ENCODE measurements around the gene RAB34.

RAB34 gene

GRCh38 chr17:28688481-28688880 lies 29.2 kb downstream of the RAB34 start:
- no peak for DNase-seq (ENCODE audit: extremely low read depth in 1 of 2, low read depth in 1 of 2)

DNA sequence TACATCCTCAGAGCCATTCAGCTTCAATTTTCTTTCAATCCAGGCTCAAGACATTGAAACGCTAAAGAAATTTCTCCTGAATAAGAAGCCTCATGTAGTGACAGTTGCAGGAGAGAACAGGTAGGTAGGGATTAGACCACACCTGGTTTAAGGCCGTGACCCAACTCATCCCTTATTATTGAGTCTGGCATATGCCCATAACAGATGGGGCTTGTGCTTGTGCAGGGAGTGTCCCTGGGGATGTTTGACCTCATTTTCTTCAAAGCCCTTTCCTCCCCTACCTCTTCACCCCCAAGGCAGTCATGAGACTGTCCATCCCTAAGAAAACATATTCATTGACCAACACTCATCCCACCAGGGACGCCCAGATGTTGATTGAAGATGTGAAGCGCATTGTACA lies 31.4 kb downstream of the RAB34 start:
- DNase-seq (ENCODE audit: extremely low read depth in 1 of 2, low read depth in 1 of 2): no peak

- DNase-seq (ENCODE audit: extremely low read depth in 1 of 2, low read depth in 1 of 2): no peak
These were observed 32.3 kb downstream of the RAB34 start for GRCh38 chr17:28685366-28685765.

DNA sequence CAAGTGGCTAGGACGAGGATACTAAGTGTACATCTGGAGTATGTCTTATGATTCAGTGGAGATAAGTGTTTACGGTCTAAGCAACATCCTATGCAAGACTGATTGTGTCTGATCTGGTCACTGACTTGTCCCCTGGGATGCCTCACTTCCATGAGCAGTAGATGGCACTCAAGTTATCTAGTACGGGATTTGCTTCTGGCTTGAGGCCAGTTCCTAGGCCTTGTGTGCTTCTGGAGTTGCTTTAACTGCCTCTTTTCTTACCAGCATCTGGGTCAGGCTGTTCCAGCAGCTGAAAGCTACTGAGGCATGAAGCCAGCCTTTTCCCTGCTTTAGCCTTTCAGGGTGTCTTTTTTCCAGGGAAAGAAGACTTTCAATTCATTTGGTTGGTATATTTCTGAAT lies 32.7 kb downstream of the RAB34 start:
- DNase-seq (ENCODE audit: extremely low read depth in 1 of 2, low read depth in 1 of 2): no peak

DNA sequence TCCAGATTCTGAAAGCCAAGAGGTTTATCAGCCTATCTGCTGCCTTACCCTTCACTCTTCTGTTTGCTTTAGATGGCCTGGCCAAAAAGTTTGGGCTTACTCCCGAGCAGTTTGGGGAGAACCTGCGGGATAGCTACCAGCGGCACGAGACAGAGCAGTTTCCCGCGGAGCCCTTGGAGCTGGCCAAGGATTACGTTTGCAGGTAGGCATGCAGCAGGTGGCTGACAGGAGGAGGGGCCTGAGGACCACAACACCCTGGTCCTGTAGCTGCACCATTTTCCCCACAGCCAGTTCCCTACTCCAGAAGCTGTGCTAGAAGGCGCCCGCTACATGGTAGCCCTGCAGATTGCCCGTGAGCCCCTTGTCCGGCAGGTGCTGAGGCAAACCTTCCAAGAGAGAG lies 35.0 kb downstream of the RAB34 start:
- DNase-seq (ENCODE audit: extremely low read depth in 1 of 2, low read depth in 1 of 2): no peak

DNA sequence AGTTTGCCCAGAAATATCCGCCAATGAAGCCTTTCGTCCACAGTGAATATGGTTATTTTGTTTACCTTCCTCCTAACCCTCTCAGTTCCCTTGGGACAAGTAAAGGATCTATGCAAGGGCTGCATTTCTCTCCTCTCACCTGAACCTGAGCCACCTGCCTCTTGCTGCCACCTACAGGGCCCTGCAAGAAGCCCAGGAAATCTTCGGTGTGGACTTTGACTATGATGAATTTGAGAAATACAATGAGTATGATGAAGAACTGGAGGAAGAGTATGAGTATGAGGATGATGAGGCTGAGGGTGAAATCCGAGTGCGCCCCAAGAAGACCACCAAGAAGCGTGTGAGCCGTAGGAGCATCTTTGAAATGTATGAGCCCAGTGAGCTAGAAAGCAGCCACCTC lies 41.7 kb downstream of the RAB34 start:
- DNase-seq (ENCODE audit: extremely low read depth in 1 of 2, low read depth in 1 of 2): no peak

GRCh38 chr17:28675490-28675889 lies 42.2 kb downstream of the RAB34 start:
- no peak for DNase-seq (ENCODE audit: extremely low read depth in 1 of 2, low read depth in 1 of 2)

DNA sequence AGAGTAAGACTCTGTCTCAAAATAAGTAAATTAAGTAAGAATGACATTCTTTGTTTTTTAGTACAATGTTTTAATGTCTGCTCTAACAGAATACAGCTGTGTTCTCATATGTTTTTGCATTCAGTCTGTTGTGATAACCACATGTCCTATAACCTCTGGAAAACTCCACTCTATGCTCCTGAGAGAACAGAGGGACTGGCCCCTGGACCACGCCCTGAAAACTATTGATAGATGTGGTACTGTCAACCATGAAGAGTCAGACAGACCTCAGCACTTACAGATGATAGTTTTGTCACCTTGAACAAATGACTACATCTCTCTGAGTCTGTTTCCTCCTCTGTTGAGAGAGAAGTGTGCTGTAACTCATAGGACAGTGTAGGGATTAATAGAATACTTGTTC lies 47.8 kb downstream of the RAB34 start:
- no peak for DNase-seq (ENCODE audit: extremely low read depth in 1 of 2, low read depth in 1 of 2)

- DNase-seq (ENCODE audit: extremely low read depth in 1 of 2, low read depth in 1 of 2): no peak
These were observed 49.8 kb downstream of the RAB34 start for GRCh38 chr17:28667870-28668269.

GRCh38 chr17:28665994-28666393 lies 51.7 kb downstream of the RAB34 start:
- no peak for DNase-seq (ENCODE audit: extremely low read depth in 1 of 2, low read depth in 1 of 2)

Data from activated CD8-positive, alpha-beta memory T cell treated with anti-CD3 and anti-CD28 coated beads for 1 hour (primary cell).